Stomach (tissue), 4 donors: ENCODE measurements around the gene ZNF165.

Source experiments
- CTCF ChIP-seq, 7 experiments: fragments of 450-650 bp in 4 of 7; fragments of 200-600 bp in 3 of 7; sonication (generic) in 3 of 7; IDR thresholded peaks; one replicate each; pipeline ENCODE4 v1.5.1; 2016 to 2019; ENCODE audit warnings: antibody characterized with exemption in 7 of 7, control low read depth in 2 of 7, mild to moderate bottlenecking in 1 of 7
- EP300 ChIP-seq: sonication (generic); formaldehyde crosslinking; IDR thresholded peaks from one replicate; pipeline ENCODE4 v1.6.1; 2017; ENCODE audit warnings: antibody characterized with exemption
- POLR2A ChIP-seq, 4 donors: fragments of 450-650 bp; IDR thresholded peaks; one replicate each; pipeline ENCODE4 v1.6.1; 2016; ENCODE audit warnings: antibody characterized with exemption in 4 of 4, control low read depth in 2 of 4, mild to moderate bottlenecking in 1 of 4, moderate library complexity in 1 of 4
- POLR2AphosphoS5 ChIP-seq, 3 donors: sonication (generic); formaldehyde crosslinking; IDR thresholded peaks; one replicate each; pipeline ENCODE4 v1.6.1; 2016; ENCODE audit warnings: antibody characterized with exemption in 3 of 3

DNA sequence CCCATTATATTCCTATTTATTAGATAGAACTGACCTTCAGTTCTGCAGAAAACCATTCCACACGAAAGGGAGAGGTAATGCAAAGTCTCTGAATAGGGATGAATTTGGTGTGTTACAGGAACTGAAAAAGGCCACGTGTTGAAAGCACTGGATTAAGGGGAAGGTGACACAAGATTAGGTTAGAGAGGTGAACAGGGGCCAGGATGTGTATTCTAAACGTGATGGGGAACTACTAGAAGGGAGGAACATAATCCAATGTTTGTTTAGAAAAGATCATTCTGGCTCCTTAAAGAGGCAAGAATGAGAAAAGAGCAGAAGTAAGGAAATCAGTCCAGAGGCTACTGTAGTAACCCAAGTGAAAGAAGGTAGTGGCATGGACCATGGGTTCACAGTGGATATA lies 55.0 kb downstream of the ZNF165 start:
- TF ChIP-seq CTCF (IDR thresholded peaks at IDR 0.05), result no peak
- TF ChIP-seq POLR2AphosphoS5 (IDR thresholded peaks at IDR 0.05), result no peak
- TF ChIP-seq POLR2A (IDR thresholded peaks at IDR 0.05), result no peak
- TF ChIP-seq EP300, result no peak
